Measurements from ENCODE around the gene PCDHGB6. TPM values are rescaled to one million over a fixed set of nuclear protein-coding genes. Genes with fewer than 3 reads are reported as not detected.

Gene PCDHGB6
- total and polyA plus RNA-seq, 2 experiments from 2014 or later: 2.8 to 8.1 TPM

GRCh38 chr5:141384471-141385267 is 23.2 kb upstream of the PCDHGB6 start:
- Histone ChIP-seq H3F3A (replicated peaks; ENCODE audit: low read depth) (no peaks in the 10 kb centered on the region), H3K36me3 (ENCODE audit: insufficient read depth) (no peaks in the 10 kb centered on the region), H3K27me3 (ENCODE audit: insufficient read depth) (peaks cover 7% of the 10 kb centered on the region; the same call in 1 of the 2 replicates), H3K9me2 (ENCODE audit: insufficient read depth) (no peaks in the 10 kb centered on the region), H3K4me3 (no peak overlapping the region), H4K20me1 (replicated peaks; ENCODE audit: insufficient read depth) (no peaks in the 10 kb centered on the region), H3K4me2 (no peak overlapping the region), H3K27ac (ENCODE audit: low read depth) (no peak overlapping the region), H3K4me1 (ENCODE audit: insufficient read depth) (0 out of 2 replicates have a peak, but pooled peaks cover 5% of the 10 kb centered on the region), H3K79me2 (replicated peaks; ENCODE audit: insufficient read depth) (no peaks in the 10 kb centered on the region), H2AFZ (no peak overlapping the region)
- ATAC-seq (no peak), DNase-seq (ENCODE audit: low spot score) (no peak)
- Mint-ChIP-seq H3K9me3 (peaks cover 71% of the 10 kb centered on the region), H3K36me3 (ENCODE audit: low read depth) (peaks cover 59% of the 10 kb centered on the region), H3K4me1 (no peaks in the 10 kb centered on the region), H3K4me3 (no peak overlapping the region), H3K27ac (no peak overlapping the region), H3K27me3 (ENCODE audit: insufficient read depth, low read depth, poor library complexity) (peaks cover 10% of the 10 kb centered on the region)
- TF ChIP-seq EZH2phosphoT487 (IDR thresholded peaks at IDR 0.05; ENCODE audit: unreplicated experiment) (no peak), REST (IDR thresholded peaks at IDR 0.05; ENCODE audit: unreplicated experiment) (no peak), NANOG (IDR thresholded peaks at IDR 0.05; ENCODE audit: borderline replicate concordance) (no peak), ETS1 (IDR thresholded peaks at IDR 0.05) (no peak), JUNB (IDR thresholded peaks at IDR 0.05; ENCODE audit: unreplicated experiment) (no peak), STAT1 (IDR thresholded peaks at IDR 0.05; ENCODE audit: unreplicated experiment) (no peak), ZNF114 (CRISPR knock-in tag; IDR thresholded peaks at IDR 0.05) (no peak), CTCF (conservative IDR thresholded peaks at IDR 0.05; ENCODE audit: low read depth in 2 of 2) (no peak)

Measured in GM23338 (cell line).